GM12878 (cell line): Measurements from ENCODE around the gene ALS2. TPM values are rescaled to one million over a fixed set of nuclear protein-coding genes. Genes with fewer than 3 reads are reported as not detected.

Experiments
- ATAC-seq: fragments of 200-7000 bp; cut with Tn5 transposase; 3 replicates; pipeline ENCODE4 v1.9.1; 2020; ENCODE audit warnings: mild to moderate bottlenecking, moderate library complexity
- BruUV-seq: library from RNA; stranded (reverse); fragments of 400-500 nt; replicated peaks from 2 replicates; lab custom pipeline; 2021; lab: Mats Ljungman, UMichigan
- CTCF ChIA-PET: fragments of 300-600 bp; sonication (Branson Sonifier 250); formaldehyde crosslinking; extraction: SDS; loops from one replicate; lab custom pipeline; 2021; ENCODE audit warnings: inconsistent platforms; lab: Yijun Ruan, JAX
- POLR2A ChIA-PET: fragments of 350-600 bp; formaldehyde crosslinking; extraction: SDS; loops from one replicate; lab custom pipeline; 2021; ENCODE audit warnings: inconsistent platforms; lab: Charles Lee
- RAD21 ChIA-PET: fragments of 300-600 bp; sonication (Branson Sonifier 250); formaldehyde crosslinking; loops from one replicate; lab custom pipeline; 2023; ENCODE audit warnings: antibody characterized with exemption; ENCODE audit not compliant: unreplicated experiment; lab: Charles Lee
- SMC1A ChIA-PET: fragments of 300-600 bp; sonication (Branson Sonifier 250); formaldehyde crosslinking; loops from one replicate; lab custom pipeline; 2023; ENCODE audit not compliant: unreplicated experiment, uncharacterized antibody; lab: Charles Lee
- DNase-seq: peaks from one replicate; pipeline ENCODE4 v3.0.0-alpha.2; 2011; ENCODE audit warnings: low read depth, low spot score
- FAIRE-seq: peaks from 3 replicates; lab custom pipeline; 2011; peaks lifted over from hg19 to GRCh38; lab: Jason Lieb, UNC
- H2AFZ ChIP-seq: 2 replicates; pipeline ENCODE4 v1.6.0; 2011; ENCODE audit warnings: low read depth, low read length, control low read depth; ENCODE audit not compliant: control insufficient read depth
- H3K27ac ChIP-seq: 2 replicates; pipeline ENCODE4 v1.5.1; 2011; ENCODE audit warnings: control low read depth; ENCODE audit not compliant: control insufficient read depth, insufficient read depth
- H3K27me3 ChIP-seq, 2 experiments: replicated peaks in 1 of 2; 2 replicates each; pipeline versions ENCODE4 v1.6.0 to v1.6.1; 2011; ENCODE audit warnings: low read length in 1 of 2; ENCODE audit not compliant: control insufficient read depth in 2 of 2, insufficient read depth in 2 of 2
- H3K36me3 ChIP-seq, 2 experiments: 2 replicates each; pipeline ENCODE4 v1.5.1; 2011; ENCODE audit warnings: low read length in 1 of 2; ENCODE audit not compliant: control insufficient read depth in 2 of 2, insufficient read depth in 2 of 2
- H3K4me1 ChIP-seq: 2 replicates; pipeline ENCODE4 v1.6.1; 2011; ENCODE audit warnings: mild to moderate bottlenecking, low read length, moderate library complexity, mixed read lengths; ENCODE audit not compliant: control insufficient read depth, insufficient read depth
- H3K4me2 ChIP-seq: 2 replicates; pipeline ENCODE4 v1.6.0; 2011; ENCODE audit warnings: control low read depth; ENCODE audit not compliant: control insufficient read depth, insufficient read depth
- H3K4me3 ChIP-seq: fragments of 200-600 bp; sonication (generic); 2 replicates; pipeline ENCODE4 v1.5.1; 2016
- H3K79me2 ChIP-seq: 2 replicates; pipeline ENCODE4 v1.6.0; 2011; ENCODE audit warnings: low read length; ENCODE audit not compliant: control insufficient read depth, insufficient read depth
- H3K9ac ChIP-seq: 2 replicates; pipeline ENCODE4 v1.8.0; 2011; ENCODE audit warnings: low read length, control low read depth, mixed read lengths; ENCODE audit not compliant: control insufficient read depth, insufficient read depth
- H3K9me3 ChIP-seq: replicated peaks from 3 replicates; pipeline ENCODE4 v1.5.1; 2011; ENCODE audit warnings: mild to moderate bottlenecking, low read length; ENCODE audit not compliant: control insufficient read depth, insufficient read depth
- H4K20me1 ChIP-seq: 2 replicates; pipeline ENCODE4 v1.6.0; 2011; ENCODE audit not compliant: control insufficient read depth, insufficient read depth
- CEBPB ChIP-seq, 2 experiments: fragments of 150-350 bp in 1 of 2; IDR thresholded peaks; 2 replicates each; pipeline ENCODE4 v1.6.1; 2012 to 2014; ENCODE audit warnings: low read depth in 2 of 2, low read length in 2 of 2, borderline replicate concordance in 1 of 2, inconsistent platforms in 1 of 2
- GATAD2B ChIP-seq: fragments of 450-650 bp; conservative IDR thresholded peaks from 2 replicates; pipeline ENCODE4 v1.6.1; 2017; ENCODE audit warnings: low read depth, mild to moderate bottlenecking, moderate library complexity
- HDAC2 ChIP-seq: fragments of 200-600 bp; sonication (generic); IDR thresholded peaks from 2 replicates; pipeline ENCODE4 v1.6.1; 2017
- RELA ChIP-seq: fragments of 450-650 bp; IDR thresholded peaks from 2 replicates; pipeline ENCODE4 v1.8.0; 2014; ENCODE audit warnings: borderline replicate concordance; ENCODE audit not compliant: partially characterized antibody
- WGBS: methylation state at CpG from one replicate; pipeline ENCODE4 v1.1.6; 2016; ENCODE audit warnings: low lambda C conversion rate; ENCODE audit not compliant: insufficient replicate concordance, insufficient coverage; ENCODE audit errors: missing lambda C conversion rate; 5-methylcytosine and 5-hydroxymethylcytosine counted together
- in situ Hi-C: fragments of 300-500 bp; cut with MboI; formaldehyde crosslinking; loops from 9 replicates; pipeline ENCODE4 v1.14.3; 2018; ENCODE audit warnings: mixed read lengths
- intact Hi-C: fragments of 100-400 bp; cut with micrococcal nuclease; formaldehyde crosslinking; loops from one replicate; pipeline ENCODE4 v1.14.2; 2022; ENCODE audit not compliant: unreplicated experiment
- polyA plus RNA-seq, 11 experiments: library from polyadenylated mRNA; depleted of rRNA in 4 of 11; unstranded in 6 of 11; stranded (reverse) in 5 of 11; fragments of >200 nt; fragmentation: Nextera tagmentation in 4 of 11; fragmentation: Illumina TruSeq in 1 of 11; extraction: Ambion mirVana in 4 of 11; extraction: Trizol in 1 of 11; gene quantifications; 1 replicate in 1 of 11; 2 replicates in 10 of 11; pipeline versions ENCODE4 v1.2.1 to v1.2.3, GENCODE V29; 2011 to 2016; ENCODE audit warnings: inconsistent platforms in 2 of 11, missing spikeins in 2 of 11, low read depth in 1 of 11
- total RNA-seq, 4 experiments: library from RNA; depleted of rRNA in 3 of 4; stranded (reverse); fragments of >200 nt in 3 of 4; fragmentation: Illumina TruSeq in 1 of 4; extraction: Trizol in 1 of 4; gene quantifications; 2 replicates each; pipeline versions ENCODE4 v1.2.1 to v1.2.3, GENCODE V29; 2013 to 2021
- TF ChIP-seq, protein P1 (sequence below), 3 experiments: IDR thresholded peaks in 2 of 3; conservative IDR thresholded peaks in 1 of 3; 2 replicates each; pipeline ENCODE4 v1.5.1; 2011; ENCODE audit warnings: low read depth in 3 of 3, low read length in 3 of 3, mild to moderate bottlenecking in 3 of 3, control low read depth in 2 of 3, moderate library complexity in 2 of 3, inconsistent platforms in 1 of 3, mixed read lengths in 1 of 3; ENCODE audit not compliant: control insufficient read depth in 2 of 3, insufficient read depth in 1 of 3; ENCODE audit errors: extremely low read depth in 1 of 3
- TF ChIP-seq, protein P2 (sequence below): fragments of 450-650 bp; IDR thresholded peaks from 2 replicates; pipeline ENCODE4 v1.6.1; 2017; ENCODE audit warnings: antibody characterized with exemption, mild to moderate bottlenecking, moderate library complexity

Gene ALS2
- total and polyA plus RNA-seq, 10 of the 15 experiments (the other 5 are each of a cell fraction or from before 2014, with no cell fraction given) = 2.4 to 10.4 (median 7.7) TPM

DNA sequence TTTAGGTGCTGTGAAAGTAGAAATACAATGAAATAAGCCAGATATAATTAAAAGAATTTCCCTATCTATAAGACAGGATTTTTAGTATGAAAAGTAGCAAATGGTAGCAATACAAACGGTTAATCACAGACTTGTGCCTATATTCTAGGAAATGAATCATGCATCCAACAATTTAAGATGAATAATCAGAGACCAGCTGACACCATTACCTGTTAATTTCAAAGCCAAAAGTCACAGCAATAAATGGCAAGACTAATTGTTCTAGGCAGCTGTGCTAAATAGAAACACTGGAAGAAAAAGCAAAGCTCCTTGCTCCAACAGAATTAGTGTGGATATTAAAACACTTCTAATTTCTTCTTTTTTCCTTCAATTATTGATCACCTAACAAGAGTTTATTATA is 47.2 kb downstream of the ALS2 start:
- Histone ChIP-seq H3K4me2 (no peak overlapping the region), H3K4me1 (no peaks in the 10 kb centered on the region), H3K9ac (no peak overlapping the region), H2AFZ (no peak overlapping the region), H3K79me2 (no peaks in the 10 kb centered on the region), H3K4me3 (no peak overlapping the region), H3K9me3 (no peaks in the 10 kb centered on the region; the same call in 1 of the 3 replicates), H3K27ac (no peak overlapping the region), H3K36me3 (0 out of 4 replicates have a peak, but pooled peaks cover 0 to 3% of the 10 kb centered on the region in 2 experiments), H4K20me1 (no peaks in the 10 kb centered on the region), H3K27me3 (no peaks in the 10 kb centered on the region)
- CTCF ChIA-PET = interaction anchor here (0.7 kb wide), 1 partner anchor 446 kb away, joined by 5 read pairs; no protein-coding TSS in a partner anchor
- no peak for FAIRE-seq
- SMC1A ChIA-PET = interaction anchor here (1.4 kb wide), 1 partner anchor 8 kb away, joined by 3 read pairs; no protein-coding TSS in a partner anchor
- RAD21 ChIA-PET = no interaction called here
- TF ChIP-seq GATAD2B (no peak), CEBPB (IDR thresholded peaks at IDR 0.05; ENCODE audit: borderline replicate concordance in 1 of 2, low read depth in 2 of 2, low read length in 2 of 2) (no peak), HDAC2 (no peak), RELA (no peak)
- TF ChIP-seq, protein P1, sequence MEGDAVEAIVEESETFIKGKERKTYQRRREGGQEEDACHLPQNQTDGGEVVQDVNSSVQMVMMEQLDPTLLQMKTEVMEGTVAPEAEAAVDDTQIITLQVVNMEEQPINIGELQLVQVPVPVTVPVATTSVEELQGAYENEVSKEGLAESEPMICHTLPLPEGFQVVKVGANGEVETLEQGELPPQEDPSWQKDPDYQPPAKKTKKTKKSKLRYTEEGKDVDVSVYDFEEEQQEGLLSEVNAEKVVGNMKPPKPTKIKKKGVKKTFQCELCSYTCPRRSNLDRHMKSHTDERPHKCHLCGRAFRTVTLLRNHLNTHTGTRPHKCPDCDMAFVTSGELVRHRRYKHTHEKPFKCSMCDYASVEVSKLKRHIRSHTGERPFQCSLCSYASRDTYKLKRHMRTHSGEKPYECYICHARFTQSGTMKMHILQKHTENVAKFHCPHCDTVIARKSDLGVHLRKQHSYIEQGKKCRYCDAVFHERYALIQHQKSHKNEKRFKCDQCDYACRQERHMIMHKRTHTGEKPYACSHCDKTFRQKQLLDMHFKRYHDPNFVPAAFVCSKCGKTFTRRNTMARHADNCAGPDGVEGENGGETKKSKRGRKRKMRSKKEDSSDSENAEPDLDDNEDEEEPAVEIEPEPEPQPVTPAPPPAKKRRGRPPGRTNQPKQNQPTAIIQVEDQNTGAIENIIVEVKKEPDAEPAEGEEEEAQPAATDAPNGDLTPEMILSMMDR (IDR thresholded peaks at IDR 0.05 in 2 of 3, conservative IDR thresholded peaks at IDR 0.05 in 1 of 3; ENCODE audit: control insufficient read depth in 2 of 3, extremely low read depth in 1 of 3, insufficient read depth in 1 of 3, low read depth in 3 of 3, low read length in 3 of 3) = no peak
- TF ChIP-seq, protein P2, sequence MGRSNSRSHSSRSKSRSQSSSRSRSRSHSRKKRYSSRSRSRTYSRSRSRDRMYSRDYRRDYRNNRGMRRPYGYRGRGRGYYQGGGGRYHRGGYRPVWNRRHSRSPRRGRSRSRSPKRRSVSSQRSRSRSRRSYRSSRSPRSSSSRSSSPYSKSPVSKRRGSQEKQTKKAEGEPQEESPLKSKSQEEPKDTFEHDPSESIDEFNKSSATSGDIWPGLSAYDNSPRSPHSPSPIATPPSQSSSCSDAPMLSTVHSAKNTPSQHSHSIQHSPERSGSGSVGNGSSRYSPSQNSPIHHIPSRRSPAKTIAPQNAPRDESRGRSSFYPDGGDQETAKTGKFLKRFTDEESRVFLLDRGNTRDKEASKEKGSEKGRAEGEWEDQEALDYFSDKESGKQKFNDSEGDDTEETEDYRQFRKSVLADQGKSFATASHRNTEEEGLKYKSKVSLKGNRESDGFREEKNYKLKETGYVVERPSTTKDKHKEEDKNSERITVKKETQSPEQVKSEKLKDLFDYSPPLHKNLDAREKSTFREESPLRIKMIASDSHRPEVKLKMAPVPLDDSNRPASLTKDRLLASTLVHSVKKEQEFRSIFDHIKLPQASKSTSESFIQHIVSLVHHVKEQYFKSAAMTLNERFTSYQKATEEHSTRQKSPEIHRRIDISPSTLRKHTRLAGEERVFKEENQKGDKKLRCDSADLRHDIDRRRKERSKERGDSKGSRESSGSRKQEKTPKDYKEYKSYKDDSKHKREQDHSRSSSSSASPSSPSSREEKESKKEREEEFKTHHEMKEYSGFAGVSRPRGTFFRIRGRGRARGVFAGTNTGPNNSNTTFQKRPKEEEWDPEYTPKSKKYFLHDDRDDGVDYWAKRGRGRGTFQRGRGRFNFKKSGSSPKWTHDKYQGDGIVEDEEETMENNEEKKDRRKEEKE = no peak
- POLR2A ChIA-PET = no interaction called here
- in situ Hi-C loops = no loop called here
- WGBS = 47% methylated on average over 1 of the region's 1 CpG
- ATAC-seq = no peak
- no TSS peak for BruUV-seq
- no peak for DNase-seq
- intact Hi-C loops = no loop called here
